HepG2 (cell line): ENCODE measurements around the gene GLRX5. TPM values are rescaled to one million over a fixed set of nuclear protein-coding genes. Genes with fewer than 3 reads are reported as not detected.

ENCODE experiments used
- BCL6 ChIP-seq: IDR thresholded peaks from 2 replicates; pipeline ENCODE4 v1.6.1; 2016; ENCODE audit warnings: missing genetic modification reagents, missing compliant biosample characterization
- BORCS8-MEF2B ChIP-seq: sonication (generic); formaldehyde crosslinking; IDR thresholded peaks from 2 replicates; pipeline ENCODE4 v1.8.0; 2022; ENCODE audit warnings: mild to moderate bottlenecking, missing genetic modification reagents
- FOXA3 ChIP-seq: IDR thresholded peaks from 2 replicates; pipeline ENCODE4 v1.6.1; 2016; ENCODE audit warnings: missing genetic modification reagents, missing compliant biosample characterization
- KLF16 ChIP-seq, 2 experiments: sonication (generic) in 1 of 2; formaldehyde crosslinking in 1 of 2; IDR thresholded peaks; 2 replicates each; pipeline versions ENCODE4 v1.6.1 to v1.8.0; 2016 to 2023; ENCODE audit warnings: missing genetic modification reagents in 2 of 2, missing compliant biosample characterization in 1 of 2
- MIER2 ChIP-seq: IDR thresholded peaks from 2 replicates; pipeline ENCODE4 v1.6.1; 2016; ENCODE audit warnings: missing biosample characterization, missing genetic modification reagents
- PHF21A ChIP-seq: sonication (generic); formaldehyde crosslinking; IDR thresholded peaks from 2 replicates; pipeline ENCODE4 v1.5.0; 2020; ENCODE audit warnings: mild to moderate bottlenecking, missing genetic modification reagents
- POLR2AphosphoS2 ChIP-seq: IDR thresholded peaks from 2 replicates; pipeline ENCODE4 v1.6.1; 2011; ENCODE audit warnings: low read depth, low read length, improper control_type of control experiment
- POLR2G ChIP-seq: fragments of 200-400 bp; formaldehyde crosslinking; IDR thresholded peaks from 2 replicates; pipeline ENCODE4 v1.6.1; 2018; ENCODE audit warnings: mild to moderate bottlenecking, low read depth, low read length, moderate library complexity
- RARA ChIP-seq: IDR thresholded peaks from 2 replicates; pipeline ENCODE4 v1.6.1; 2016; ENCODE audit warnings: missing genetic modification reagents, missing compliant biosample characterization
- SOX13 ChIP-seq, 3 experiments: fragments of 450-650 bp in 1 of 3; sonication (generic) in 1 of 3; formaldehyde crosslinking in 1 of 3; IDR thresholded peaks in 2 of 3; conservative IDR thresholded peaks in 1 of 3; 2 replicates each; pipeline versions ENCODE4 v1.5.0 to v1.6.1; 2016 to 2020; ENCODE audit warnings: antibody characterized with exemption in 1 of 3, mild to moderate bottlenecking in 1 of 3, missing compliant biosample characterization in 1 of 3, missing genetic modification reagents in 1 of 3, moderate library complexity in 1 of 3
- STAG1 ChIP-seq: sonication (generic); formaldehyde crosslinking; IDR thresholded peaks from 2 replicates; pipeline ENCODE4 v1.4.0; 2020; ENCODE audit warnings: missing genetic modification reagents
- TEAD3 ChIP-seq: optimal IDR thresholded peaks from 2 replicates; pipeline ENCODE3; 2016; ENCODE audit warnings: borderline replicate concordance
- ZFP36 ChIP-seq: fragments of 150-350 bp; IDR thresholded peaks from 2 replicates; pipeline ENCODE4 v1.6.1; 2018; ENCODE audit warnings: borderline replicate concordance, low read length, low read depth; ENCODE audit not compliant: partially characterized antibody
- ZMYM4 ChIP-seq: sonication (generic); formaldehyde crosslinking; IDR thresholded peaks from 2 replicates; pipeline ENCODE4 v1.8.1; 2023; ENCODE audit warnings: mild to moderate bottlenecking, missing genetic modification reagents
- ZNF138 ChIP-seq: sonication (generic); formaldehyde crosslinking; IDR thresholded peaks from 2 replicates; pipeline ENCODE4 v1.5.0; 2020; ENCODE audit warnings: mild to moderate bottlenecking, low read depth, missing genetic modification reagents
- ZNF234 ChIP-seq: sonication (generic); formaldehyde crosslinking; conservative IDR thresholded peaks from 2 replicates; pipeline ENCODE4 v1.5.1; 2020; ENCODE audit warnings: mild to moderate bottlenecking, missing genetic modification reagents
- ZNF598 ChIP-seq: sonication (generic); formaldehyde crosslinking; IDR thresholded peaks from 2 replicates; pipeline ENCODE4 v1.5.1; 2020; ENCODE audit warnings: mild to moderate bottlenecking, missing genetic modification reagents, borderline replicate concordance
- ZNF652 ChIP-seq: IDR thresholded peaks from 2 replicates; pipeline ENCODE4 v1.6.1; 2016; ENCODE audit warnings: low read depth, borderline replicate concordance
- ZNF766 ChIP-seq: sonication (generic); formaldehyde crosslinking; IDR thresholded peaks from 2 replicates; pipeline ENCODE4 v1.5.0; 2020; ENCODE audit warnings: missing genetic modification reagents, borderline replicate concordance
- polyA plus RNA-seq, 8 experiments: library from polyadenylated mRNA; depleted of rRNA in 3 of 8; stranded (reverse) in 7 of 8; unstranded in 1 of 8; fragments of >200 nt; fragmentation: Illumina TruSeq in 4 of 8; extraction: Trizol in 4 of 8; gene quantifications; 2 replicates each; pipeline versions ENCODE4 v1.2.1 to v1.2.3, GENCODE V29; 2011 to 2016; ENCODE audit warnings: low read depth in 4 of 8, missing spikeins in 1 of 8, mixed read lengths in 1 of 8; ENCODE audit not compliant: insufficient read depth in 1 of 8
- total RNA-seq, 5 experiments: library from RNA; depleted of rRNA; stranded (reverse); fragments of >200 nt; fragmentation: Illumina TruSeq; extraction: Trizol; gene quantifications; 2 replicates each; pipeline ENCODE4 v1.2.3, GENCODE V29; 2016; ENCODE audit warnings: low read depth in 1 of 5
- TF ChIP-seq, protein P1 (sequence below): sonication (generic); formaldehyde crosslinking; IDR thresholded peaks from 2 replicates; pipeline ENCODE4 v1.8.1; 2022; ENCODE audit warnings: mild to moderate bottlenecking, missing genetic modification reagents
- TF ChIP-seq, protein P2 (sequence below): sonication (generic); formaldehyde crosslinking; IDR thresholded peaks from 2 replicates; pipeline ENCODE4 v1.8.0; 2022; ENCODE audit warnings: mild to moderate bottlenecking, missing genetic modification reagents, moderate library complexity
- TF ChIP-seq, protein P3 (sequence below): sonication (generic); formaldehyde crosslinking; IDR thresholded peaks from 2 replicates; pipeline ENCODE4 v1.5.0; 2020; ENCODE audit warnings: mild to moderate bottlenecking, missing genetic modification reagents, moderate library complexity
- TF ChIP-seq, protein P4 (sequence below): IDR thresholded peaks from 2 replicates; pipeline ENCODE4 v1.6.1; 2018; ENCODE audit warnings: missing genetic modification reagents

The GLRX5 gene
- total and polyA plus RNA-seq, 2 of the 13 experiments (the other 11 are each of a cell fraction or from before 2014, with no cell fraction given), result 122 to 146 TPM

DNA sequence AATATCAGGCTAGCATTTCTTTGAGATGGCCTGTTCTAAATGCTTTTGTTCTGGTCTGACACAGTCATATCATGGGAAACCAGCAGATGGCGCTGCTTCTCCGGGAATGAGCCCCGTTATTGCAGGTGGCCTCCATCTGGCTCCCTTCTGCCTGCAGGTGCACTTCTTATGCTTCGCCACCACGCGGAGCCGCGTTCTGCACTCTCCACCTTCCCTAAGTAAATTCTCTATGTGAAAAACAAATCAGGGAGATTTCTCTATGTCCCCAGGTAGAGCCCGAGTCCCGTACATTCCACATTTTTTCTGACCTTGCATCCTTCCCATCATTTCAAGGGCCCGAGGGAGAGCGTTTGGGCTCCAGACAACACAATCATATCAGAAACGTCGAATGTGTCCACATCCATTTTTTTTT, 26.2 kb downstream of the GLRX5 start (continued):
- peak in 1 of 2 experiments; percentile 75; a peak in 2 of 4 replicates for TF ChIP-seq KLF16 (CRISPR knock-in tag; IDR thresholded peaks at IDR 0.05)
- TF ChIP-seq POLR2G, result no peak
- TF ChIP-seq, protein P1, sequence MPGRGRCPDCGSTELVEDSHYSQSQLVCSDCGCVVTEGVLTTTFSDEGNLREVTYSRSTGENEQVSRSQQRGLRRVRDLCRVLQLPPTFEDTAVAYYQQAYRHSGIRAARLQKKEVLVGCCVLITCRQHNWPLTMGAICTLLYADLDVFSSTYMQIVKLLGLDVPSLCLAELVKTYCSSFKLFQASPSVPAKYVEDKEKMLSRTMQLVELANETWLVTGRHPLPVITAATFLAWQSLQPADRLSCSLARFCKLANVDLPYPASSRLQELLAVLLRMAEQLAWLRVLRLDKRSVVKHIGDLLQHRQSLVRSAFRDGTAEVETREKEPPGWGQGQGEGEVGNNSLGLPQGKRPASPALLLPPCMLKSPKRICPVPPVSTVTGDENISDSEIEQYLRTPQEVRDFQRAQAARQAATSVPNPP (CRISPR knock-in tag), result 0 out of 2 replicates have a peak, but pooled peaks have one; percentile 31
- peak; percentile 26; the same call in 1 of the 2 replicates for TF ChIP-seq FOXA3 (CRISPR knock-in tag)
- TF ChIP-seq POLR2AphosphoS2, result no peak
- peak; percentile 51; the same call in 1 of the 2 replicates for TF ChIP-seq RARA (CRISPR knock-in tag)
- TF ChIP-seq, protein P2, sequence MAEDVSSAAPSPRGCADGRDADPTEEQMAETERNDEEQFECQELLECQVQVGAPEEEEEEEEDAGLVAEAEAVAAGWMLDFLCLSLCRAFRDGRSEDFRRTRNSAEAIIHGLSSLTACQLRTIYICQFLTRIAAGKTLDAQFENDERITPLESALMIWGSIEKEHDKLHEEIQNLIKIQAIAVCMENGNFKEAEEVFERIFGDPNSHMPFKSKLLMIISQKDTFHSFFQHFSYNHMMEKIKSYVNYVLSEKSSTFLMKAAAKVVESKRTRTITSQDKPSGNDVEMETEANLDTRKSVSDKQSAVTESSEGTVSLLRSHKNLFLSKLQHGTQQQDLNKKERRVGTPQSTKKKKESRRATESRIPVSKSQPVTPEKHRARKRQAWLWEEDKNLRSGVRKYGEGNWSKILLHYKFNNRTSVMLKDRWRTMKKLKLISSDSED (CRISPR knock-in tag), result no peak
- 0 out of 2 replicates have a peak, but pooled peaks have one; percentile 40 for TF ChIP-seq ZNF598 (CRISPR knock-in tag)
- TF ChIP-seq, protein P3, sequence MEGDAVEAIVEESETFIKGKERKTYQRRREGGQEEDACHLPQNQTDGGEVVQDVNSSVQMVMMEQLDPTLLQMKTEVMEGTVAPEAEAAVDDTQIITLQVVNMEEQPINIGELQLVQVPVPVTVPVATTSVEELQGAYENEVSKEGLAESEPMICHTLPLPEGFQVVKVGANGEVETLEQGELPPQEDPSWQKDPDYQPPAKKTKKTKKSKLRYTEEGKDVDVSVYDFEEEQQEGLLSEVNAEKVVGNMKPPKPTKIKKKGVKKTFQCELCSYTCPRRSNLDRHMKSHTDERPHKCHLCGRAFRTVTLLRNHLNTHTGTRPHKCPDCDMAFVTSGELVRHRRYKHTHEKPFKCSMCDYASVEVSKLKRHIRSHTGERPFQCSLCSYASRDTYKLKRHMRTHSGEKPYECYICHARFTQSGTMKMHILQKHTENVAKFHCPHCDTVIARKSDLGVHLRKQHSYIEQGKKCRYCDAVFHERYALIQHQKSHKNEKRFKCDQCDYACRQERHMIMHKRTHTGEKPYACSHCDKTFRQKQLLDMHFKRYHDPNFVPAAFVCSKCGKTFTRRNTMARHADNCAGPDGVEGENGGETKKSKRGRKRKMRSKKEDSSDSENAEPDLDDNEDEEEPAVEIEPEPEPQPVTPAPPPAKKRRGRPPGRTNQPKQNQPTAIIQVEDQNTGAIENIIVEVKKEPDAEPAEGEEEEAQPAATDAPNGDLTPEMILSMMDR (CRISPR knock-in tag), result peak; percentile 97
- TF ChIP-seq ZNF234, result no peak
- TF ChIP-seq ZFP36, result no peak
- TF ChIP-seq MIER2 (CRISPR knock-in tag), result peak; percentile 71
- peak; percentile 25; the same call in 1 of the 2 replicates for TF ChIP-seq ZMYM4 (CRISPR knock-in tag)
- TF ChIP-seq STAG1 (CRISPR knock-in tag), result peak; percentile 97
- 0 out of 2 replicates have a peak, but pooled peaks have one; percentile 13 for TF ChIP-seq BCL6
- TF ChIP-seq TEAD3 (CRISPR knock-in tag), result peak; percentile 85
- TF ChIP-seq, protein P4, sequence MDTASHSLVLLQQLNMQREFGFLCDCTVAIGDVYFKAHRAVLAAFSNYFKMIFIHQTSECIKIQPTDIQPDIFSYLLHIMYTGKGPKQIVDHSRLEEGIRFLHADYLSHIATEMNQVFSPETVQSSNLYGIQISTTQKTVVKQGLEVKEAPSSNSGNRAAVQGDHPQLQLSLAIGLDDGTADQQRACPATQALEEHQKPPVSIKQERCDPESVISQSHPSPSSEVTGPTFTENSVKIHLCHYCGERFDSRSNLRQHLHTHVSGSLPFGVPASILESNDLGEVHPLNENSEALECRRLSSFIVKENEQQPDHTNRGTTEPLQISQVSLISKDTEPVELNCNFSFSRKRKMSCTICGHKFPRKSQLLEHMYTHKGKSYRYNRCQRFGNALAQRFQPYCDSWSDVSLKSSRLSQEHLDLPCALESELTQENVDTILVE, result peak; percentile 47; the same call in 1 of the 2 replicates
- 0 out of 2 replicates have a peak, but pooled peaks have one; percentile 44 for TF ChIP-seq BORCS8-MEF2B
- no peak for TF ChIP-seq PHF21A (CRISPR knock-in tag)
- no peak for TF ChIP-seq ZNF138 (CRISPR knock-in tag)
- no peak for TF ChIP-seq SOX13 (IDR thresholded peaks at IDR 0.05)
- peak in 1 of 2 experiments; percentile 23; a peak in 1 of 4 replicates for TF ChIP-seq SOX13 (CRISPR knock-in tag; conservative IDR thresholded peaks at IDR 0.05 in 1 of 2, IDR thresholded peaks at IDR 0.05 in 1 of 2)
- TF ChIP-seq ZNF652 (CRISPR knock-in tag), result no peak
- TF ChIP-seq ZNF766, result no peak
